ENCODE measurements around the gene KLHL22.

KLHL22 gene

GRCh38 chr22:20435436-20436306 is 59.9 kb downstream of the KLHL22 start:
- in situ Hi-C loops (cut with MboI; ENCODE audit: low sequenced_read_pairs): no loop called here

GRCh38 chr22:20434773-20435172 is 60.8 kb downstream of the KLHL22 start:
- in situ Hi-C loops (cut with MboI; ENCODE audit: low sequenced_read_pairs): no loop called here

- in situ Hi-C loops (cut with MboI; ENCODE audit: low sequenced_read_pairs): no loop called here
Observed at GRCh38 chr22:20434264-20434751, 61.3 kb downstream of the KLHL22 start.

- in situ Hi-C loops (cut with MboI; ENCODE audit: low sequenced_read_pairs): no loop called here
Observed at GRCh38 chr22:20433686-20434241, 61.8 kb downstream of the KLHL22 start.

GRCh38 chr22:20433191-20433590 is 62.4 kb downstream of the KLHL22 start:
- in situ Hi-C loops (cut with MboI; ENCODE audit: low sequenced_read_pairs): no loop called here

- in situ Hi-C loops (cut with MboI; ENCODE audit: low sequenced_read_pairs): no loop called here
Observed at GRCh38 chr22:20432244-20432686, 63.3 kb downstream of the KLHL22 start.

- in situ Hi-C loops (cut with MboI; ENCODE audit: low sequenced_read_pairs): no loop called here
Observed at GRCh38 chr22:20431511-20432192, 63.9 kb downstream of the KLHL22 start.

- in situ Hi-C loops (cut with MboI; ENCODE audit: low sequenced_read_pairs): no loop called here
Observed at GRCh38 chr22:20430720-20431510, 64.7 kb downstream of the KLHL22 start.

- in situ Hi-C loops (cut with MboI; ENCODE audit: low sequenced_read_pairs): no loop called here
Observed at GRCh38 chr22:20430101-20430719, 65.4 kb downstream of the KLHL22 start.

GRCh38 chr22:20429254-20430100 is 66.1 kb downstream of the KLHL22 start:
- in situ Hi-C loops (cut with MboI; ENCODE audit: low sequenced_read_pairs): no loop called here

- in situ Hi-C loops (cut with MboI; ENCODE audit: low sequenced_read_pairs): no loop called here
Observed at GRCh38 chr22:20428496-20429253, 66.9 kb downstream of the KLHL22 start.

- in situ Hi-C loops (cut with MboI; ENCODE audit: low sequenced_read_pairs): no loop called here
Observed at GRCh38 chr22:20427945-20428417, 67.6 kb downstream of the KLHL22 start.

- in situ Hi-C loops (cut with MboI; ENCODE audit: low sequenced_read_pairs): no loop called here
Observed at GRCh38 chr22:20427104-20427944, 68.3 kb downstream of the KLHL22 start.

GRCh38 chr22:20426259-20426615 is 69.4 kb downstream of the KLHL22 start:
- in situ Hi-C loops (cut with MboI; ENCODE audit: low sequenced_read_pairs): no loop called here

- in situ Hi-C loops (cut with MboI; ENCODE audit: low sequenced_read_pairs): no loop called here
Observed at GRCh38 chr22:20425566-20426258, 69.9 kb downstream of the KLHL22 start.

GRCh38 chr22:20424932-20425565 is 70.5 kb downstream of the KLHL22 start:
- in situ Hi-C loops (cut with MboI; ENCODE audit: low sequenced_read_pairs): no loop called here

GRCh38 chr22:20424568-20424931 is 71.0 kb downstream of the KLHL22 start:
- in situ Hi-C loops (cut with MboI; ENCODE audit: low sequenced_read_pairs): no loop called here

Data from HL-60/S4 treated with phorbol 12-myristate 13-acetate at 8.2 ng/mL for 4 days and 3 days (cell line).